GM06990 (cell line): ENCODE data around the gene CTRB2.

ENCODE experiments used
- DNase-seq: peaks from one replicate; pipeline ENCODE4 v3.0.0-alpha.2; 2011; ENCODE audit not compliant: insufficient read length; ENCODE audit errors: extremely low read depth
- H3K27me3 ChIP-seq: replicated peaks from 2 replicates; pipeline ENCODE4 v1.6.0; 2011; ENCODE audit warnings: low read length; ENCODE audit not compliant: control insufficient read depth, insufficient read depth
- H3K36me3 ChIP-seq: 2 replicates; pipeline ENCODE4 v1.5.1; 2011; ENCODE audit warnings: low read length; ENCODE audit not compliant: control insufficient read depth, insufficient read depth
- H3K4me3 ChIP-seq: replicated peaks from 2 replicates; pipeline ENCODE4 v1.5.1; 2011; ENCODE audit warnings: low read depth, mild to moderate bottlenecking, control low read depth, low read length
- TF ChIP-seq, protein P1 (sequence below): IDR thresholded peaks from 2 replicates; pipeline ENCODE4 v1.5.1; 2011; ENCODE audit warnings: low read length, control low read depth, mild to moderate bottlenecking, inconsistent platforms; ENCODE audit not compliant: insufficient read depth, poor library complexity, severe bottlenecking

The CTRB2 gene

GRCh38 chr16:75193265-75193650 is 13.7 kb downstream of the CTRB2 start:
- DNase-seq = no peak
- TF ChIP-seq, protein P1, sequence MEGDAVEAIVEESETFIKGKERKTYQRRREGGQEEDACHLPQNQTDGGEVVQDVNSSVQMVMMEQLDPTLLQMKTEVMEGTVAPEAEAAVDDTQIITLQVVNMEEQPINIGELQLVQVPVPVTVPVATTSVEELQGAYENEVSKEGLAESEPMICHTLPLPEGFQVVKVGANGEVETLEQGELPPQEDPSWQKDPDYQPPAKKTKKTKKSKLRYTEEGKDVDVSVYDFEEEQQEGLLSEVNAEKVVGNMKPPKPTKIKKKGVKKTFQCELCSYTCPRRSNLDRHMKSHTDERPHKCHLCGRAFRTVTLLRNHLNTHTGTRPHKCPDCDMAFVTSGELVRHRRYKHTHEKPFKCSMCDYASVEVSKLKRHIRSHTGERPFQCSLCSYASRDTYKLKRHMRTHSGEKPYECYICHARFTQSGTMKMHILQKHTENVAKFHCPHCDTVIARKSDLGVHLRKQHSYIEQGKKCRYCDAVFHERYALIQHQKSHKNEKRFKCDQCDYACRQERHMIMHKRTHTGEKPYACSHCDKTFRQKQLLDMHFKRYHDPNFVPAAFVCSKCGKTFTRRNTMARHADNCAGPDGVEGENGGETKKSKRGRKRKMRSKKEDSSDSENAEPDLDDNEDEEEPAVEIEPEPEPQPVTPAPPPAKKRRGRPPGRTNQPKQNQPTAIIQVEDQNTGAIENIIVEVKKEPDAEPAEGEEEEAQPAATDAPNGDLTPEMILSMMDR = no peak
- Histone ChIP-seq H3K27me3 (no peaks in the 10 kb centered on the region; the same call in none of the 2 replicates), H3K4me3 (no peak overlapping the region), H3K36me3 (no peaks in the 10 kb centered on the region)

- Histone ChIP-seq H3K36me3 (no peaks in the 10 kb centered on the region), H3K27me3 (no peaks in the 10 kb centered on the region; the same call in none of the 2 replicates), H3K4me3 (no peak overlapping the region)
- TF ChIP-seq, protein P1 = no peak
- no peak for DNase-seq
Measured at GRCh38 chr16:75192606-75193264, 14.2 kb downstream of the CTRB2 start.

DNA sequence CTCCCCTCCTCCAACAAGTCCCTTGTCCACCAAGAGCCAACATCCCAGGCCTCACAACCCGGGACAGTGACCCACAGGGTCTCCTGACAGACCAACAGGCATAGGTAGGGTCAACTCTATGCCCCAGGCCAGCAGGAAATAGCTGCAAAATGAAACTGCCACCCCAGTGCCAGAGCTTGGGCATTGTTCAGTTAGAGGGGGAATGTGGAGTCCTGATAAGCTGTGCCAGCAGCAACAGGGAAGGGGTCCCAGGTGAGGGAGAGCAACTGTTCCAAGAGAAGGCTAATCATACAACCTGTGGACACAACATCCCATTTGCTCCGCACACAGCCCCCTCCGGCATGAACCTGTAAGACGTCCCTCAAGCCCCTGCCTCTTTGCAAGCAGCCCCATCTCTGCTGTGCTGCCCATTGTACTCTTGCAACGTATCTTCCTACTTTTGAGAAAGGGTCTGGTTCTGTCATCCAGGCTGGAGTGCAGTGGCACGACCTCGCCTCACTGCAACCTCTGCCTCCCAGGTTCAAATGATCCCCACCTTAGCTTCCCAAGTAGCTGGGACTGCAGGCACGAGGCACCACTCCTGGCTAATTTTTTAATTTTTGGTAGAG is 17.2 kb downstream of the CTRB2 start:
- no peak for DNase-seq
- Histone ChIP-seq H3K27me3 (no peaks in the 10 kb centered on the region; the same call in 1 of the 2 replicates), H3K36me3 (no peaks in the 10 kb centered on the region), H3K4me3 (no peak overlapping the region)
- TF ChIP-seq, protein P1 = no peak

- TF ChIP-seq, protein P1 = no peak
- Histone ChIP-seq H3K36me3 (no peaks in the 10 kb centered on the region), H3K27me3 (no peaks in the 10 kb centered on the region; the same call in 1 of the 2 replicates), H3K4me3 (no peak overlapping the region)
- no peak for DNase-seq
Measured at GRCh38 chr16:75188832-75189477, 18.0 kb downstream of the CTRB2 start.

- no peak for DNase-seq
- TF ChIP-seq, protein P1 = no peak
- Histone ChIP-seq H3K4me3 (no peak overlapping the region), H3K36me3 (no peaks in the 10 kb centered on the region), H3K27me3 (no peaks in the 10 kb centered on the region)
Measured at GRCh38 chr16:75181630-75182029, 25.3 kb downstream of the CTRB2 start.
